Right lung (tissue), 5 donors: ENCODE results near the gene AHCYL2. TPM values are rescaled to one million over a fixed set of nuclear protein-coding genes. Genes with fewer than 3 reads are reported as not detected.
"Not testable (repeated sequence)": the region's sequence is repeated elsewhere in the genome, so short reads cannot be mapped to it uniquely, and the experiment has no call there.

ENCODE experiments used
- DNase-seq, 2 donors: peaks; one replicate each; pipeline ENCODE4 v3.0.0-alpha.2; 2013
- polyA plus RNA-seq, 5 donors: library from polyadenylated mRNA; unstranded; fragments of 120-200 nt; gene quantifications; one replicate each; pipeline versions ENCODE4 v1.2.1 to v1.2.3, GENCODE V29; 2013; ENCODE audit warnings: inconsistent platforms in 1 of 5, low replicate concordance in 1 of 5; ENCODE audit not compliant: insufficient read length in 5 of 5, insufficient read depth in 1 of 5

Gene AHCYL2
- polyA plus RNA-seq, 5 donors: 15.9 to 20.8 (median 19.8) TPM

DNA sequence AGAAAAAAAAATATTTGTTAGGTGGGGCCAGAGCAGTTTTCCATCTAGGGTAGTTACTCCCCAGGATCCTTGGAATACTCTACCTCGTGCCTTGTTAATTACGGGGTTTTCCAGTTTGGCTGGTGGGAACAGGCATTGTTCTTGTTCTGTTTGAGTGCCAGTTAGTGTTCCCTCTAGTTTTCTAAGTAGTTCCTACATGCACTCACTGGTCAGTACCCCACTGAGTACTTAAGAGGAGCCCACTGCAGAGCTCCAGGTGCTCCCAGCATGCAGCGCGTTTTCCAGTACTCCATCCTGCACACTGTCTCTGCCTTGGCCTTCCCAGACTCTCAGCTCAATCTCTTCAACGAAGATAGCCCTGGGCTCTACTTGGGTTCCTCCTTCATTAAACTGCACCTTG lies 58.0 kb downstream of the AHCYL2 start:
- no peak for DNase-seq

DNA sequence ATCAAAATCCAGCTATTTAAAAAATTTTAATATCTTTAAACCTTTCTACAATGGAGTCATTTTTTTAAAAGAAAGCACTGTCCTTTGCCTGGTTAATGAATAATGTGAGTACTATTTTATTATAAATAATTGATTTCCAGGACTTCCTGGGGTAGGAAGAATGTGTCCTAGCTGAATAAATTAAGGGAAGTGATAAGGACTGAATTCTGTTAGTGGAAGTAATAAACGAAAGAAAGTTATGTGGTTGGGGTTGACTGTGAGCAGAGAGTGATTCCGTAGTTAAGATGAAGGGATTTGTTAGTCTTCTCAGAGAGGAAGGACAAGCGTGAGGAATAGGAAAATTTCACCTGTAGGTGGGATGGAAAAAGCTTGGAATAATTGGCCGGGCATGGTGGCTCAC lies 59.1 kb downstream of the AHCYL2 start:
- DNase-seq: no peak

DNA sequence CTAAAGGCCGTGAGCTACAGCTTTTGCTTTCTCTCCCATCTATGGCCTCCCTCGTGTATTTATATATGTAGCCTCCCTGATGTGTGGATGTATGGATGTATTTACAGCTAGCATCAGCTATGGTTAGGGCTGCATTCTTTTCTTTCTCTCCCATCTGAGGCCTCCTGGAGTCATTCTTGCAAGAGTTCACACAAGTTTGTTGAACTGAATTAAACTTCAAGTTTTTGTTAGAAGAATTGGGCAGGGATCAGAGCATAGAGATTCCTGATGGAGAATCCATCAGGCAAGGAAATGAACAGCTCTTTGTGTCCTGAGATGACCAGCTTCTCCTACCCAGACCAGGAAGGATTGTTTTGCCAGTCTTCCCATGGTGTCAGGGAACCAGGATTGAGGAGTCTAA lies 60.3 kb downstream of the AHCYL2 start:
- no peak for DNase-seq

DNA sequence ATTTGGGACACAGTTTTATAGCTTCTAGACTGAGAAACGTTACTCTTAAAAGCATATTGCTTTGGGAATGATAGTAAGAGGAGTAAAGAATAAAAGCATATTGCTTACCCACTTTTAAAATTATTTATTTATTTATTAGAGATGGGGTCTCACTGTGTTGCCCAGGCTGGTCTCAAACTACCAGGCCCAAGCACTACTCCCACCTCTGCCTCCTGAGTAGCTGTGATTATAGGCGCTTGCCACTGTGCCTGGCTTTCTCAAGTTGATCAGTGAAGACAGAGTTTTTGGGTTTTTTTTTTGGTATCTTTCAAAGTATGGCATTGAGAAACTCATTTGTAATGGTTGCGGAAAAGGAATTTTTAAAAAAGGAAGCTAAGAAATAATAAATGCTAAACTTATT lies 68.0 kb downstream of the AHCYL2 start:
- DNase-seq: no peak

DNA sequence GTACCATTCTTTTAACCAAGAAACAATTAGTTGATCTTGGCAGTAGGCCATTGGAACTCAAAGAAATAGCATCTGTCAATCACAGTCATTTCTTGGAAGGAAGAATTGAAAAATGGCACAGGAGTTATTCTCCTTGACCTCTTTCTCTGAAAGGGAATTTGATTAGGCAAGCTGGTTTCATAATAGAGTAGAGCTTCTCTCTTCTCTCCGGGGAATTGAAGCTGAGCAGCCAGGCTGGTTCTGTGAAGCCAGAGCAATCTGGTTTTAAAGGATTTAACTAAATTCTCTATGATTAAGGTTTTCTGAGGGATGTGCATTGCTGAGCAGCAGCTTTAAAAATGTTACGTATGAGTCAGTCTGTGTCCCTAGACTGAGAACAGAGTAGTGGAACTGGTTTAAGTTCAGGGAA lies 70.2 kb downstream of the AHCYL2 start:
- no peak for DNase-seq

DNA sequence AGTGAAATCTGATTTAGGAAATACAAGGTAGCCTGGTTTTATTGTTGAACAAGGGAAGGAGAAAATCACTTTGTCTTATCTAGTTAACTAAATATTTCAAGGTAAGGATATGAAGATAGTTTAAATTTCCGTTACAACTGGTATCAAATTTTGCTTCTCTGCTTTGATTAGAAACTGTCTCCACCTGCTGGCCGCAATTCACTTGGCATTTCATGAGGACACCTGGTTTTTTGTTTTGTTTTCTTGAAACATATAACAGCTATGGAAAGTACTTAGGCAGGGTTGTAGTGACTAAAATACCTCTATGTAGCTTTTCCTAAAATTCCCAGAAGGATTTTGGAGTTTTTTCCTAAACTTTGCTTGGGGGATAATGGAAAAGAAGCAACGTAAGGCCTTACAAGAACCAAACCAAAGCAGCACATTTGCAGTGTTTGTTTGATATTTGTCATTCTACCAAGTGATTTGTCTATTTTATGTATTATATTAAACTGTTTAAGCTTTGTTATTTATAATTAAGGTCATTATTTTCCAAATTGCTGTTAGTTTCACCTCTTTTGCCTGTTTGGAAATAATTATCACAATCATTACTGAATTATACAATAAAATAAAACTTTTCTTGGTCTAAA lies 73.6 kb downstream of the AHCYL2 start:
- peak; percentile 14 to 23 for DNase-seq

DNA sequence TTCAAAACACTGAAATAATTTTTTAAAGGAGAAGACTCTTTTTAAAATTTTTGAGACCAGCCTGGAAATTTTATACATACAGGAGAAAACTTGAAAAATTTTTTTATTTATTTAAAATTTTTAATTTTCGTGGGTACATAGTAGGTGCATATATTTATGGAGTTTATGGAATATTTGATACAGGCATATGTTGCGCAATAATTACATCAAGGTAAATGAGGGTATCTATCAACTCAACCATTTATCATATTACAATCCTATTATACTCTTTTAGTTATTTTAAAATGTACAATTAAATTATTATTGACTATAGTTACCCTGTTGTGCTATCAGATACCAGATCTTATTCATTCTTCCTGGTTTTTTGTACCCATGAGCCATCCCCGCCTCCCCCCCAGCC lies 75.1 kb downstream of the AHCYL2 start:
- no peak for DNase-seq

DNA sequence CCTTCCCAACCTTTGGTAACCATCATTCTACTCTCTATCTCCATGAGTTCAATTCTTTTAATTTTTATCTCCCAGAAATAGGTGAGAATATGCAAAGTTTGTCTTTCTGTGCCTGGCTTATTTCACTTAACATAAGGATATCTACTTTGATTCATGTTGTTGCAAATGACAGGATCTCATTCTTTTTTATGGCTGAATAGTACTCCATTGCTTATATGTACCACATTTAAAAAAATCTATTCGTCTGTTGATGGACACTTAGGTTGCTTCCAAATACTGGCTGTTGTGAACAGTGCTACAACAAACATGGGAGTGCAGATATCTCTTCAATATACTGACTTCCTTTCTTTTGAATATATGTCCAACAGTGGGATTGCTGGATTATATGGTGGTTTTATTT lies 75.5 kb downstream of the AHCYL2 start:
- DNase-seq: not testable (repeated sequence)

DNA sequence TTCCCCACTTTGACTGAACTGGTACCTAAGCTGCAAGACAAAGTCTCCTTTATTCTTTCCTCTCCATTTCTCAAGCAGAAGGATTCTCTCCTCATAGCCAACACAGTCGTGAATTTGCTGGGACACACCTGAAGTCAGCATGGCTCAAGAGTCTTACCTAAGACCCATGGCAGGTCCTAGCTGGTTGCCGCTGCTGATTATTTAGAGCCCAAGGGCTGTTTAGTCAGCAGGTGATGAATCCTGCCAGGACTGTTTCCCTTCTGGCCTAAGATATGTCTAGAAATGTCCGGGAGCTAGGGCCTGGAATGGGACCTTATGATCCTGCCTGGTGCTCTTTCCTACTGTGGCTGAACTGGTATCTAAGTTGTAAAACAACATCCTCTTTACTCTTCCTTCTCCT lies 82.8 kb downstream of the AHCYL2 start:
- DNase-seq: no peak

DNA sequence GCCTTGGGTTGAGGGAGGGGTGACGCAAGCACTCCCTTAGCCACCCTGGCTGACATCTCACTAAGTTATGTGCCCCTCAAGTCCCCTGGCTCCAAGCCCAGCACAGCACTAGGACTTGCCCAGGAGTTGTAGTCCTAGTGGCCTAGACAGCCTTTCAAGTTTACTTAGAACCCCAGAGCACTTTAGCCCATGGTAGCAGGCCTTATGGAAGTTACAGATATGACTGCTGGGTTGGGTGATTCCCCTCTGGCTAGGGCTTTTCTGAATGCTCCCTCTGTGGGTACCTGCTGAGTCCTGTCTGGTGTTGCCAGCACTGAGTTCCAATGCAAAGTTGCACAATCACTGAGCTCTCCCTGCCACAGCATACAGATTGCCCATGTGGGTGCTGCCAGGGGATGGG lies 83.2 kb downstream of the AHCYL2 start:
- DNase-seq: no peak

DNA sequence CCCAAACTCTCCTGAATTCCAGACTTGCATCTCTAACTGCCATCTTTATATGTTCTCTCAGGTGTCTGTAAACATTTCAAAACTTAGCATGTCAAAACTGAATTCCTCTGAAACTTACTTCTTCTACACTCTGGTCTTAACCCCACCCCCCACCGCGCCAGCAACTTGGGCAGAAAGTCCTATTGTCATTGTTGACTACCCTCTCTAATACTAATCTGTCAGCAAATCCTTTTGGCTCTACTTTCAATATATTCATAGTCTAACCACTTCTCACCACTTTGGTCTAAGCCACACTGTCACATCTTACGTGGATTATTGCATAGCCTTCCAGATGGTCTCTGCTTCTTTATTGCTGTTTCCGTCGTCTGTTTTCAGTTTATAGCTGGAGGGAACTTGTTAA lies 86.6 kb downstream of the AHCYL2 start:
- no peak for DNase-seq

DNA sequence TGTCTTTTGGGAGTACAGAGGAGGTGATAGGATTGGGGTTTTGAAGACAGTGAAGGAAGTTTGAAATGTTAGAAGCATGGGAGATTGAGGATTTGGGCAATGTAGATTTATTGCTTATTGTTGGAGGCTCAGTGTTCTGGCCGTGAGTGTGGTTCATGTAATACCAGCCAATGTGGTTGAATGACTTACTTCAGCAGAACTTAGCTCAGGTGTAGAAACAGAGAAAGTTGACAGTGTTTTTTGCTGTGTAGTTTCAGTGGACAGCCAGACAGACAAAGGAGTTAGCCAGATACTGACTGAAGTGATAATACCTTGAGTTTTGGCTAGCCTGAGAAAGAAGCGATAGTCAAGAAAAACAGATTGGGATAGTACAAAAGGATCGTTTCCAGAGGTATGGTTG lies 88.5 kb downstream of the AHCYL2 start:
- no peak for DNase-seq

DNA sequence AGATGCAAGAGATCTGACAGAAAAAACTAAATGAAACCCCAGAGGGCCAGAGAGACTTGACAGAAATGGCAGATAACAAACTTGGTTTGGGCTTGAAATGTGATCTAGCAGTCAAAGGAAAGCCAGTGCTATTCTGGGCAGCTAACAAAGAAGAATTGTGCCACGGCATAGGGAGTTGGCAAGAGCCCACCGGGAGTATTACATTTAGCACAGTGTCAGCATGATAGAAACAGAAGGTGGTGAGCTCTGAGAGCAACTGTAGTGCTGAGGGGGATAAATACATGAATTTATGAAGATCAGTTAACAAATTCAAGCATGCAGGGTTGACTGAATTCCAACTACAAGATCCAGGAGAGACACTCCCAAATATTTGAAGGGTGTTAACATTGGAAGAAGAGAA lies 91.1 kb downstream of the AHCYL2 start:
- no peak for DNase-seq

DNA sequence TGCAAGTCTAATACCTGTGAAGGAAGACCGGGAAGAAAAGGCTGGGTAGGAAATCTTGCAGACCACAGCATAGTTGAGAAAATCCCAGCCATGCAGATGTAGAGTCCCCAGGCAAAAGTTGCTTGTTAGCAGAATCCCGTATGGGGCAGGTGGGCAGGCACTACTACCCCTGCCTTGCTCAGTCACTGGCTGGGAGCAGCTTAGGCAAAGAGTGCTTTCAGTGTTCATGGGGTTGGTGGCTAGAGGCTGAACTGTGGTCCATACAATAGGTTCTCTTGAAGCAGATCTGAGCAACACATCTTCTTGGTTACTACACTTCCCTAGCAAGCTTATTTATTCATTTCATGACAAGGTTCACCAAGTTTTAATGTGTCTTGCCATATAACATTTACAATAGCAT lies 92.6 kb downstream of the AHCYL2 start:
- DNase-seq: no peak

DNA sequence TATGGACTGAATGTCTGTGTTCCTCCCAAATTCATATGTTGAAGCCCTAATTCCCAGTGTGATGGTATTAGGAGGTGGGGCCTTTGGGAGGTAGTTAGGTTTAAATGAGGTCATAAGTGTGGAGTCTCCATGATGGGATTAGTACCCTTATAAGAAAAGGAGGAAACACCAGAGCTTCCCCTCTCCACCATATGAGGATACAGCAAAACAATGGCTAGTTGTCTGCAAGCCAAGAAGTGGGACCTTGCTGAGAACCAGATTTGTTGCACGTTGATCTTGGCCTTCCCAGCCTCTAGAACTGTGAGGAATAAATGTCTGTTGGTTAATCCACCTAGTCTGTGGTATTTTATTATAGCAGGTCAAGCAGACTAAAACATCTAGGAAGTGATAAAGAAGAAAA lies 102.2 kb downstream of the AHCYL2 start:
- no peak for DNase-seq

DNA sequence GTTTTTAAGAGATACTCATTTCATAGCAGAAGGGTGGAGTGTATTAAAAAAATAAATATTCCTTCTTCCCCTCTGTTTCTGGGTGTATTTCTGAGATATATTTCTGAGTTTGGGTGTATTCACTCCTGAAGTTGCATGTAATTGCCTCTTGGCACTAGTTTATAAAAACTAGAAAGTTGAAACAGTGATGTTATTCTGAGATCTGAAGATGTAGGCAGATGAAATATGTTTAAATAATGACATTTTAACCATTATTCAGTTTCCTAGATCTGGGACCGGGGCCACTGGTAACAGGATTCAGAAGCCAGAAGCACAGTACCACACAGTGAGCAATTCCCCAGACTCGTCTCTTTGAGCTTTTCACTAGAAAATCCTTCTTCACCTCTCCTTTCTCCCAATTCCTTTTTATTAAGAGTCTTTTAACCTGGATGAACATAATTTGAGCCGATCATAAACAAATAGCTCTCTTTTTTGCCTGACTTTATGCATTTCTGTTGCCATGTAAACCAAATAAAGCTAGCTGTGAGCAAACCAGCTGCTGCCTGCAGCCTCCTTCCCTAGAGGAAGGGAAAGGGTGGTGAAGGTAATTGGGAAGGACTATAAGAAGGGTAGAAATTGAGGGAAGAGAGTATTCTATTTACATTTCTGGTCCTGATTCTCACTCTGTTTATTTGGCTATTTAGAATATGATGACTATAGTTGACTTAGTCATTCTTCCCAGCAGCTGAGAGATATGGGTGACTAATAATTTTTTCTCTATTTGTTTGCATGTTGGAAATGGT lies 107.6 kb downstream of the AHCYL2 start:
- no peak for DNase-seq

DNA sequence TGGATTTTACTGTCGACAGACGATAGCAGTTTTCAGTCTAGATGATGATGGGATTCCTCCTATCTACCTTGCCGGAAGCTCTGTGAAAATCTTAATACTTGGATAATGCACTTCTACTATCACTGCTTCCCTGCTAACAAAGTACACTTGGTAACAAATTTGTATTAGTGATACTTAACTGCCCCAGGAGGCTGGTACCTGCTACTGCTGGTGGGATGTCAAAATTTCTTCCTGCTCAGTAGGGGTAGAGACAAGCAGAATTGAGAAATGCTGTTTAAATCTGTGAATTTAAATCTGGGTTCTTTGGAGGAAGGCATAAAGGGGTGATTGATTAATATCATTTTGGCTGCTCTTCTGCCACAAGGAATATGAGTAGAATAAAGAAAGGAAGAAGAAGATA lies 109.6 kb downstream of the AHCYL2 start:
- DNase-seq: no peak

DNA sequence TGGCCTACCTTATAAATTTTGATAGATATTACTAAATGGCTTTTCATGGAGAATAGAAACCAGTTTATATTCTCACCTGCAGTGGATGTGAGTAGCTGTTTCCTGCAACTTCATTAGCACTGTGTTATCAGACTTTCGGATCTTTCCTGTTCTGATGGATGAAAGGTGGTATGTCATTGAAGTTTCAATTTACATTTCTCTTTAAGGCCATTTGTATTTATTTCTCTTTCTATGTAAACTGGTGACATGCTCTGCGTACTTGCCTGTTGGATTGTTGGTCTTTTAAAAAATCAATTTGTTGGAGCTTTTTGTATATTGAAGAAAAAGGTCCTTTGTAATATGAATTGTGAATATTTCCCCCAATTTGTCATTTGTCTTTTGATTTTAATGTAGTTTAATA lies 113.6 kb downstream of the AHCYL2 start:
- no peak for DNase-seq

DNA sequence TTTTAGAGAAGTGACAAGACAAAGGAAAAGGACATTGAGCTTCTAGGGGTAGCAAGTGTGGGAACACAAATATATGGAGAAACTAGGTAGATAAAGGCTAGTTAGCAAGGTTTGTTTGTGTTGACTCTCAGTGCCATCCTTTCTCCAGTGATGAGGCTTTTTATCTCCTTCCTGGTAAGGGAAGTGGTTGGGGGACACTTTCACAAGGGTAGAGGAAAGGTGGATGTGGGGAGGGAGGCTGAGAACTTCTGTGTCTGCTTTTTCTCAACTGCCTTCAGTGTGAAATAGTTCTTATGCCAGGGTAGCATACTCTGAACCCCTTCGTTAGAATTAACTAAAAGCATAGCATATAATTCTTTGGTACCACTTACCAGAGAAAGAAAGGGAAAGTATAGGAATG lies 116.4 kb downstream of the AHCYL2 start:
- DNase-seq: no peak

DNA sequence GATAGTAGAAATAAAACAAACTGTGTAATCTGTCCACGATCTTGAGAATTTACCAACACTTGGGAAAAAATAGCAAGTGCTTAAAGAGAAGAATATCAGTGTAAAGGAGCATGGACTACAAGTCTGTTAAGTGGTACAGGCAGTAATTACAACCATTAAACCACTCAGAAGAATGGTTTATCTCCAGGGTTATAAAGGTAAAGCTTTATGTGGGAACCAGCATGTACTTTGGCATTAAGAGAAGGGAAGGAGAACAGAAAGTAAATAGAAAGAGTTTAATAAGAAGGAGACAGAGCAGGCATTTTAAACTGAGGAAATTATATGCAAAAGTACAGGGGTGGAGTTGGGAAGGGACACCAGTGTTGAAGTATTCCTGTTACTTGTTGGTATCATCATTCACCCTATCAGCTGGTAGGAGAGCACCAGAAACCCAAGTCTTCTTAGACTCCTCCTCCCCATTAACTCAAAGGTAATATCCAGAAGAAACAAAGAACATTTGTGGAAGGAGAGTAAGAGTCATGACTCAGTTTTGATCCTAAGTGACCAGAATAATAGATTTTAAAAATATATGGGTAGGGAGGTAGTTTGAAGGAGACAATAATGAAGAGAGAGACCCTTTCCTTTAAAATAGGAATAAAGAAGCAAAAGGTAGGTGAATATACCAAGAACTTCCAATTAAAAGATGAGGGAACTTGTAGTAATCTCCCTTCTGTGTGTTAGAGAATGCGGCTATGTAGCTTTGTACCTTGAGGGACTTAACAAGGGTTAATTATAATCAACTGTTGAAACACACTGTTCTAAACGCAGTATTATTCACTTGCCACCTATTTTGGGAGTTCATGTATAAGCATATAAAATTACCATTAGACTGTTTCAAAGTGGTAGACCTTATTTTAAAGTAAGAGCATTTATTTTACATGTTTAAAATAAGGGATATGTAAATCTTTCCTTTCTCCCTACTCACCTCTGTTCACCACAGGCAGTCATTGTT lies 117.3 kb downstream of the AHCYL2 start:
- no peak for DNase-seq

DNA sequence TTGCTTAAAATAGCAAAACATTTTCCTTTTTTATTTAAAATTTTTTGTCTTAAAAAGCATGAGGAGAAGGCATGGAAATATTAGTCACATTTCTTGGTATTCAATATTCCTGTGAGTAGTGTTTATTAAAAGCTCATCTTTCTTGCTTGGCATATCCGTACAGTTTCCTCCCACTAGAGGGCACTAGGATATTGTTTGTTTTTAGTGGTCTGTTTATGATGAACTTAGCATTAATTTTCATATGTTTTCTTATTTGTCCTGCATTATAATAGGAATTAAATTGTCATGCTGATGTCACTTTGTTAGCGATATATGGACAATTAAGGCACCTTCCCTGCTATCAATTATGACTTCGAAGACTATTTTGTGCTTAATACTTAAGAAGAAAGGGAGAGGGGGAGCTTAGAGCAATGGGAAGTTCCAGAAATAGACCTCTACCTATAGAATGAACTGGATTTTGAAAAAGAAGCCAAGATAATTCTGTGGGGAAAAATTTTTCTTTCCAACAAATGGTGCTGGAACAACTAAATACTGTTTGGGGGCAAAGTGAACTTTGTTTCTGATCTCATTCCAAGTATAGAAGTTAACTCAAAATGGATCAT lies 118.4 kb downstream of the AHCYL2 start:
- peak; percentile 5 to 25 for DNase-seq

DNA sequence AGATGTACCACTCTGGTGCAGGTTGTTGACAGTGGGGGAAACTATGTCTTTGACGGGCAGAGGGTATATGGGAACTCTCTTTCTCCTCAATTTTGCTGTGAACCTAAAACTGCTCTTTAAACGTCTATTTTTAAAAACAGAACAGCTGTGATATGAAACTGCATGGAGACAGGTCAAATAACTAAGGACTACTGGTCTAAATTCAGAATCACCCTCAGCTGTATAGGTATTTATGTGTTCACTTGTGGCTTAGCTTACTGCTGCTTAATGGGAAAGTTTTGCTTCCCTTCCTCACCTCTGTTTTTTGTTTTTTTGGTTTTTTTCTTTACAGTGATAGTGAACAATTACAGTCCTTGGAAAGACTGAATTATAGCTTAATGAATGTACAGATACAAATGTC lies 122.5 kb downstream of the AHCYL2 start:
- DNase-seq: no peak
